ENCODE measurements around the gene HSD11B2. TPM values are rescaled to one million over a fixed set of nuclear protein-coding genes. Genes with fewer than 3 reads are reported as not detected.

The HSD11B2 gene
- total RNA-seq, 1 experiment from 2014 or later, result 33.4 TPM

GRCh38 chr16:67464565-67464964 is 33.6 kb downstream of the HSD11B2 start:
- no peak overlapping the region for H3K27ac Mint-ChIP-seq
- H3K4me1 Mint-ChIP-seq, result peaks cover 5% of the 10 kb centered on the region

DNA sequence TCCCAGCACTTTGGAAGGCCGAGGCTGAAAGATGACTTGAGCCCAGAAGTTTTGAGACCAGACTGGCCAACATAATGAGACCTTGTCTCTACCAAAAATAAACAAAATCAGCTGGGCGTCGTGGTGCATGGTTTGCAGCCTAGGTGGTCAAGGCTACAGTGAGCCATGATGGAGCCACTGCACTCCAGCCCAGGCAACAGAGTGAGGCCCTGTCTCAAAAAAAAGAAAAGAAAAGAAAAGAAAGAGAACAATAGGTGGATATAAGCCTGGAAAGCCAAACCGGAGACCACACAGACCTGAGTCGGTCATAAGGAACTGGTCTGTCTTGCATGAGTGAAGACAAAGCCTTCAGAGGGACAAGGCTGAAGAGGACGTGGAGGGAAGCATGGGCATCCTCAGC is 35.7 kb downstream of the HSD11B2 start:
- no peaks in the 10 kb centered on the region for H3K36me3 Mint-ChIP-seq
- CTCF ChIA-PET, result interaction anchor here (1.1 to 3.8 kb wide), 9 partner anchors 14 to 182 kb away, joined by 4 to 42 read pairs (median 13); partner anchors contain the start of genes ATP6V0D1 and TPPP3
- H3K4me1 Mint-ChIP-seq, result peaks cover 5% of the 10 kb centered on the region
- no peak for ATAC-seq
- H3K27ac Mint-ChIP-seq, result no peak overlapping the region; the same call in 1 of the 2 replicates
- H3K9me3 Mint-ChIP-seq, result no peaks in the 10 kb centered on the region
- H3K27me3 Mint-ChIP-seq (ENCODE audit: low read depth), result no peaks in the 10 kb centered on the region
- POLR2A ChIA-PET, result no interaction called here
- TF ChIP-seq SMAD3 (CRISPR knock-in tag; IDR thresholded peaks at IDR 0.05; ENCODE audit: borderline replicate concordance), result no peak
- TF ChIP-seq ZMAT4 (CRISPR knock-in tag; IDR thresholded peaks at IDR 0.05), result no peak
- TF ChIP-seq, protein P1, sequence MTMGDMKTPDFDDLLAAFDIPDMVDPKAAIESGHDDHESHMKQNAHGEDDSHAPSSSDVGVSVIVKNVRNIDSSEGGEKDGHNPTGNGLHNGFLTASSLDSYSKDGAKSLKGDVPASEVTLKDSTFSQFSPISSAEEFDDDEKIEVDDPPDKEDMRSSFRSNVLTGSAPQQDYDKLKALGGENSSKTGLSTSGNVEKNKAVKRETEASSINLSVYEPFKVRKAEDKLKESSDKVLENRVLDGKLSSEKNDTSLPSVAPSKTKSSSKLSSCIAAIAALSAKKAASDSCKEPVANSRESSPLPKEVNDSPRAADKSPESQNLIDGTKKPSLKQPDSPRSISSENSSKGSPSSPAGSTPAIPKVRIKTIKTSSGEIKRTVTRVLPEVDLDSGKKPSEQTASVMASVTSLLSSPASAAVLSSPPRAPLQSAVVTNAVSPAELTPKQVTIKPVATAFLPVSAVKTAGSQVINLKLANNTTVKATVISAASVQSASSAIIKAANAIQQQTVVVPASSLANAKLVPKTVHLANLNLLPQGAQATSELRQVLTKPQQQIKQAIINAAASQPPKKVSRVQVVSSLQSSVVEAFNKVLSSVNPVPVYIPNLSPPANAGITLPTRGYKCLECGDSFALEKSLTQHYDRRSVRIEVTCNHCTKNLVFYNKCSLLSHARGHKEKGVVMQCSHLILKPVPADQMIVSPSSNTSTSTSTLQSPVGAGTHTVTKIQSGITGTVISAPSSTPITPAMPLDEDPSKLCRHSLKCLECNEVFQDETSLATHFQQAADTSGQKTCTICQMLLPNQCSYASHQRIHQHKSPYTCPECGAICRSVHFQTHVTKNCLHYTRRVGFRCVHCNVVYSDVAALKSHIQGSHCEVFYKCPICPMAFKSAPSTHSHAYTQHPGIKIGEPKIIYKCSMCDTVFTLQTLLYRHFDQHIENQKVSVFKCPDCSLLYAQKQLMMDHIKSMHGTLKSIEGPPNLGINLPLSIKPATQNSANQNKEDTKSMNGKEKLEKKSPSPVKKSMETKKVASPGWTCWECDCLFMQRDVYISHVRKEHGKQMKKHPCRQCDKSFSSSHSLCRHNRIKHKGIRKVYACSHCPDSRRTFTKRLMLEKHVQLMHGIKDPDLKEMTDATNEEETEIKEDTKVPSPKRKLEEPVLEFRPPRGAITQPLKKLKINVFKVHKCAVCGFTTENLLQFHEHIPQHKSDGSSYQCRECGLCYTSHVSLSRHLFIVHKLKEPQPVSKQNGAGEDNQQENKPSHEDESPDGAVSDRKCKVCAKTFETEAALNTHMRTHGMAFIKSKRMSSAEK (CRISPR knock-in tag; IDR thresholded peaks at IDR 0.05; ENCODE audit: borderline replicate concordance), result no peak
- no peak for TF ChIP-seq ESRRA (CRISPR knock-in tag; IDR thresholded peaks at IDR 0.05; ENCODE audit: borderline replicate concordance)
- TF ChIP-seq, protein P2, sequence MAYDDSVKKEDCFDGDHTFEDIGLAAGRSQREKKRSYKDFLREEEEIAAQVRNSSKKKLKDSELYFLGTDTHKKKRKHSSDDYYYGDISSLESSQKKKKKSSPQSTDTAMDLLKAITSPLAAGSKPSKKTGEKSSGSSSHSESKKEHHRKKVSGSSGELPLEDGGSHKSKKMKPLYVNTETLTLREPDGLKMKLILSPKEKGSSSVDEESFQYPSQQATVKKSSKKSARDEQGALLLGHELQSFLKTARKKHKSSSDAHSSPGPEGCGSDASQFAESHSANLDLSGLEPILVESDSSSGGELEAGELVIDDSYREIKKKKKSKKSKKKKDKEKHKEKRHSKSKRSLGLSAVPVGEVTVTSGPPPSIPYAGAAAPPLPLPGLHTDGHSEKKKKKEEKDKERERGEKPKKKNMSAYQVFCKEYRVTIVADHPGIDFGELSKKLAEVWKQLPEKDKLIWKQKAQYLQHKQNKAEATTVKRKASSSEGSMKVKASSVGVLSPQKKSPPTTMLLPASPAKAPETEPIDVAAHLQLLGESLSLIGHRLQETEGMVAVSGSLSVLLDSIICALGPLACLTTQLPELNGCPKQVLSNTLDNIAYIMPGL (CRISPR knock-in tag; IDR thresholded peaks at IDR 0.05), result no peak
- TF ChIP-seq MYBL2 (CRISPR knock-in tag; IDR thresholded peaks at IDR 0.05), result no peak
- no peak for DNase-seq (ENCODE audit: low spot score)
- H3K4me3 Mint-ChIP-seq, result no peak overlapping the region

More at GRCh38 chr16:67464565-67464964, 33.6 kb downstream of the HSD11B2 start:
- no peaks in the 10 kb centered on the region for H3K36me3 Mint-ChIP-seq
- DNase-seq (ENCODE audit: low spot score) (no peak), ATAC-seq (no peak)
- H3K27me3 Mint-ChIP-seq (ENCODE audit: low read depth), result no peaks in the 10 kb centered on the region
- ChIA-PET CTCF (interaction anchor here (2.0 to 3.1 kb wide), 5 partner anchors 8 to 138 kb away, joined by 7 to 48 read pairs (median 22); partner anchors contain the start of genes KCTD19 and LRRC36), POLR2A (interaction anchor here (0.5 kb wide), 1 partner anchor 213 kb away, joined by 3 read pairs; no protein-coding TSS in a partner anchor)
- no peak overlapping the region for H3K4me3 Mint-ChIP-seq
- no peaks in the 10 kb centered on the region for H3K9me3 Mint-ChIP-seq
- TF ChIP-seq, protein P2 (CRISPR knock-in tag; IDR thresholded peaks at IDR 0.05), result no peak
- TF ChIP-seq TCF7 (CRISPR knock-in tag; IDR thresholded peaks at IDR 0.05; ENCODE audit: low read depth), result no peak
- TF ChIP-seq AR (CRISPR knock-in tag; IDR thresholded peaks at IDR 0.05), result no peak
- no peak for TF ChIP-seq RELA (CRISPR knock-in tag; IDR thresholded peaks at IDR 0.05; ENCODE audit: borderline replicate concordance)
